Measurements from ENCODE around the gene ZNF543. TPM values are rescaled to one million over a fixed set of nuclear protein-coding genes. Genes with fewer than 3 reads are reported as not detected.

ZNF543 gene
- polyA plus RNA-seq, 1 of the 3 experiments (the other 2 are of a cell fraction): 1.2 TPM

Other genes with a start within 250 kb of the ZNF543 start
- not detected in 2 replicates for gene USP29, start 200.5 kb upstream of the ZNF543 start, polyA plus RNA-seq (2012; rRNA removed)
- gene ZIM3, start 175.3 kb upstream of the ZNF543 start, polyA plus RNA-seq (2012; rRNA removed): not detected in 2 replicates
- not detected in 2 replicates for gene DUXA, start 153.0 kb upstream of the ZNF543 start, polyA plus RNA-seq (2012; rRNA removed)
- gene ZNF264, start 129.0 kb upstream of the ZNF543 start, polyA plus RNA-seq (2012; rRNA removed): 8.6 and 8.8 TPM in 2 replicates
- gene AURKC, start 89.4 kb upstream of the ZNF543 start, polyA plus RNA-seq (2012; rRNA removed): 1.2 and 1.5 TPM in 2 replicates
- gene ZNF805, start 79.8 kb upstream of the ZNF543 start, polyA plus RNA-seq (2012; rRNA removed): 1.5 and 2.5 TPM in 2 replicates
- gene ZNF460, start 40.0 kb upstream of the ZNF543 start, polyA plus RNA-seq (2012; rRNA removed): 2.4 and 4.3 TPM in 2 replicates
- gene ZNF304, start 30.8 kb downstream of the ZNF543 start, polyA plus RNA-seq (2012; rRNA removed): 2.5 and 3.7 TPM in 2 replicates
- 21.0 and 22.2 TPM in 2 replicates for gene TRAPPC2B, start 43.1 kb downstream of the ZNF543 start, polyA plus RNA-seq (2012; rRNA removed)
- 1.5 and 1.7 TPM in 2 replicates for gene ZNF547, start 43.1 kb downstream of the ZNF543 start, polyA plus RNA-seq (2012; rRNA removed)
- gene ZNF548, start 69.4 kb downstream of the ZNF543 start, polyA plus RNA-seq (2012; rRNA removed): 6.8 and 7.7 TPM in 2 replicates
- gene ZNF17, start 90.7 kb downstream of the ZNF543 start, polyA plus RNA-seq (2012; rRNA removed): 3.9 and 5.0 TPM in 2 replicates
- 12.6 and 14.9 TPM in 2 replicates for gene ZNF749, start 114.9 kb downstream of the ZNF543 start, polyA plus RNA-seq (2012; rRNA removed)
- 0.03 and 0.06 TPM in 2 replicates for gene VN1R1, start 136.7 kb downstream of the ZNF543 start, polyA plus RNA-seq (2012; rRNA removed)
- gene ZNF772, start 157.1 kb downstream of the ZNF543 start, polyA plus RNA-seq (2012; rRNA removed): 0.99 and 1.2 TPM in 2 replicates
- 7.8 and 10.4 TPM in 2 replicates for gene ZNF419, start 167.3 kb downstream of the ZNF543 start, polyA plus RNA-seq (2012; rRNA removed)
- gene ZNF773, start 179.5 kb downstream of the ZNF543 start, polyA plus RNA-seq (2012; rRNA removed): 6.6 and 9.0 TPM in 2 replicates
- gene ZNF549, start 206.9 kb downstream of the ZNF543 start, polyA plus RNA-seq (2012; rRNA removed): 2.4 and 3.3 TPM in 2 replicates
- gene ZNF550, start 239.4 kb downstream of the ZNF543 start, polyA plus RNA-seq (2012; rRNA removed): 5.7 and 7.1 TPM in 2 replicates

All from SK-N-SH (cell line).